Inferior parietal cortex (tissue), 1 donor: Measurements from ENCODE around the gene ME3.
"Not testable (repeated sequence)": the region's sequence is repeated elsewhere in the genome, so short reads cannot be mapped to it uniquely, and the experiment has no call there.

Experiments used
- DNase-seq: peaks from one replicate; pipeline ENCODE4 v3.0.0-alpha.2; 2016; ENCODE audit errors: extremely low spot score

Gene ME3

GRCh38 chr11:86621854-86622253 is 50.6 kb downstream of the ME3 start:
- DNase-seq = no peak

- no peak for DNase-seq
Measured at GRCh38 chr11:86620891-86621521, 51.4 kb downstream of the ME3 start.

- DNase-seq = not testable (repeated sequence)
Measured at GRCh38 chr11:86619428-86619827, 53.0 kb downstream of the ME3 start.

- no peak for DNase-seq
Measured at GRCh38 chr11:86617502-86617901, 54.9 kb downstream of the ME3 start.

- no peak for DNase-seq
Measured at GRCh38 chr11:86615487-86615886, 56.9 kb downstream of the ME3 start.

- no peak for DNase-seq
Measured at GRCh38 chr11:86610559-86611341, 61.7 kb downstream of the ME3 start.

GRCh38 chr11:86608251-86608799 is 64.1 kb downstream of the ME3 start:
- peak; percentile 74 for DNase-seq

GRCh38 chr11:86606836-86607481 is 65.5 kb downstream of the ME3 start:
- no peak for DNase-seq

- DNase-seq = no peak
Measured at GRCh38 chr11:86606270-86606835, 66.1 kb downstream of the ME3 start.

GRCh38 chr11:86596861-86597586 is 75.4 kb downstream of the ME3 start:
- DNase-seq = no peak

GRCh38 chr11:86595955-86596354 is 76.5 kb downstream of the ME3 start:
- no peak for DNase-seq

- DNase-seq = no peak
Measured at GRCh38 chr11:86595451-86595850, 77.0 kb downstream of the ME3 start.

- no peak for DNase-seq
Measured at GRCh38 chr11:86594746-86595145, 77.7 kb downstream of the ME3 start.

- no peak for DNase-seq
Measured at GRCh38 chr11:86593833-86594232, 78.6 kb downstream of the ME3 start.

GRCh38 chr11:86592659-86593451 is 79.6 kb downstream of the ME3 start:
- DNase-seq = no peak

- DNase-seq = no peak
Measured at GRCh38 chr11:86592047-86592591, 80.3 kb downstream of the ME3 start.

- DNase-seq = no peak
Measured at GRCh38 chr11:86591631-86592030, 80.8 kb downstream of the ME3 start.

GRCh38 chr11:86589856-86590589 is 82.4 kb downstream of the ME3 start:
- no peak for DNase-seq

GRCh38 chr11:86589204-86589603 is 83.2 kb downstream of the ME3 start:
- no peak for DNase-seq
